HG02938 (cell line): ENCODE data around the gene NSFL1C.

ENCODE experiments used
- ATAC-seq: cut with Tn5 transposase; IDR thresholded peaks from one replicate; pipeline ENCODE4 v1.9.1; 2021; ENCODE audit warnings: mild to moderate bottlenecking, moderate library complexity; ENCODE audit not compliant: unreplicated experiment

The NSFL1C gene

GRCh38 chr20:1393507-1393882 lies 73.2 kb downstream of the NSFL1C start:
- ATAC-seq = no peak

- ATAC-seq = peak; percentile 73
These were observed 73.7 kb downstream of the NSFL1C start, which contains the start of gene FKBP1A for GRCh38 chr20:1392693-1393506. TSS of gene FKBP1A (minus strand) at chr20:1393054. CDS start at chr20:1392998, 56 bp downstream.

GRCh38 chr20:1392443-1392692 lies 74.3 kb downstream of the NSFL1C start:
- peak; percentile 16 for ATAC-seq
